SJSA1 (cell line): ENCODE results near the gene CBY1. TPM values are rescaled to one million over a fixed set of nuclear protein-coding genes. Genes with fewer than 3 reads are reported as not detected.

Experiments used
- DNase-seq, 2 experiments: peaks; one replicate each; pipeline ENCODE4 v3.0.0-alpha.2; 2015 to 2020; ENCODE audit warnings: low spot score in 2 of 2, low read depth in 1 of 2
- H3K27ac ChIP-seq: fragments of 250-450 bp; sonication (Bioruptor Pico); 2 replicates; pipeline ENCODE4 v1.5.1; 2020; ENCODE audit warnings: mild to moderate bottlenecking, moderate library complexity
- H3K27me3 ChIP-seq: fragments of 250-450 bp; sonication (Bioruptor Pico); replicated peaks from 2 replicates; pipeline ENCODE4 v1.5.1; 2020; ENCODE audit warnings: mild to moderate bottlenecking, moderate library complexity
- H3K36me3 ChIP-seq: fragments of 250-450 bp; sonication (Bioruptor Pico); 2 replicates; pipeline ENCODE4 v1.5.1; 2020; ENCODE audit warnings: mild to moderate bottlenecking
- H3K4me1 ChIP-seq: fragments of 250-450 bp; sonication (Bioruptor Pico); replicated peaks from 2 replicates; pipeline ENCODE4 v1.6.1; 2021; ENCODE audit warnings: mild to moderate bottlenecking
- H3K4me3 ChIP-seq: fragments of 250-450 bp; sonication (Bioruptor Pico); 2 replicates; pipeline ENCODE4 v1.5.1; 2020; ENCODE audit warnings: mild to moderate bottlenecking
- H3K9me3 ChIP-seq: fragments of 250-450 bp; sonication (Bioruptor Pico); replicated peaks from 2 replicates; pipeline ENCODE4 v1.5.1; 2020; ENCODE audit warnings: mild to moderate bottlenecking
- total RNA-seq: library from RNA; depleted of rRNA; stranded (reverse); fragments of >200 nt; shearing (Covaris generic); gene quantifications from 2 replicates; pipeline ENCODE4 v1.2.3, GENCODE V29; 2014; rRNA removed

CBY1 gene
- total RNA-seq, 1 experiment from 2014 or later, result 13.5 TPM

GRCh38 chr22:38713921-38714320 lies 57.5 kb downstream of the CBY1 start:
- Histone ChIP-seq H3K27me3 (no peaks in the 10 kb centered on the region), H3K27ac (no peak overlapping the region)
- no peak for DNase-seq

GRCh38 chr22:38715176-38715764 lies 58.8 kb downstream of the CBY1 start:
- H3K27ac ChIP-seq, result no peak overlapping the region
- peaks cover 49% of the 10 kb centered on the region for H3K36me3 ChIP-seq
- no peak for DNase-seq
- H3K9me3 ChIP-seq, result no peaks in the 10 kb centered on the region
- no peaks in the 10 kb centered on the region for H3K27me3 ChIP-seq
- peaks cover 14% of the 10 kb centered on the region for H3K4me1 ChIP-seq
- no peak overlapping the region for H3K4me3 ChIP-seq

More at GRCh38 chr22:38713921-38714320, 57.5 kb downstream of the CBY1 start:
- Histone ChIP-seq H3K36me3 (peaks cover 56% of the 10 kb centered on the region), H3K9me3 (no peaks in the 10 kb centered on the region), H3K4me1 (peaks cover 11% of the 10 kb centered on the region), H3K4me3 (no peak overlapping the region)

- DNase-seq, result no peak
- peaks cover 52% of the 10 kb centered on the region for H3K36me3 ChIP-seq
- H3K27me3 ChIP-seq, result no peaks in the 10 kb centered on the region
- H3K27ac ChIP-seq, result no peak overlapping the region
- H3K4me3 ChIP-seq, result no peak overlapping the region
- peaks cover 14% of the 10 kb centered on the region for H3K4me1 ChIP-seq
- no peaks in the 10 kb centered on the region for H3K9me3 ChIP-seq
These were observed 59.4 kb downstream of the CBY1 start for GRCh38 chr22:38715852-38716251.

GRCh38 chr22:38716271-38716670 lies 59.8 kb downstream of the CBY1 start:
- peaks cover 14% of the 10 kb centered on the region for H3K4me1 ChIP-seq
- peaks cover 53% of the 10 kb centered on the region for H3K36me3 ChIP-seq
- H3K27ac ChIP-seq, result no peak overlapping the region
- no peak for DNase-seq
- H3K9me3 ChIP-seq, result no peaks in the 10 kb centered on the region
- no peak overlapping the region for H3K4me3 ChIP-seq
- H3K27me3 ChIP-seq, result no peaks in the 10 kb centered on the region

- H3K36me3 ChIP-seq, result peaks cover 57% of the 10 kb centered on the region
- no peak for DNase-seq
- no peaks in the 10 kb centered on the region for H3K9me3 ChIP-seq
- H3K4me3 ChIP-seq, result no peak overlapping the region
- H3K27me3 ChIP-seq, result no peaks in the 10 kb centered on the region
- H3K4me1 ChIP-seq, result peaks cover 14% of the 10 kb centered on the region
- H3K27ac ChIP-seq, result no peak overlapping the region
These were observed 60.4 kb downstream of the CBY1 start for GRCh38 chr22:38716826-38717225.

- H3K4me3 ChIP-seq, result no peak overlapping the region
- H3K27ac ChIP-seq, result no peak overlapping the region
- DNase-seq, result no peak
- peaks cover 55% of the 10 kb centered on the region for H3K36me3 ChIP-seq
- H3K9me3 ChIP-seq, result no peaks in the 10 kb centered on the region
- peaks cover 14% of the 10 kb centered on the region for H3K4me1 ChIP-seq
- no peaks in the 10 kb centered on the region for H3K27me3 ChIP-seq
These were observed 60.8 kb downstream of the CBY1 start for GRCh38 chr22:38717244-38717643.

- Histone ChIP-seq H3K4me3 (no peak overlapping the region), H3K36me3 (peaks cover 59% of the 10 kb centered on the region), H3K27ac (peak overlapping the region; percentile 23), H3K9me3 (no peaks in the 10 kb centered on the region), H3K27me3 (no peaks in the 10 kb centered on the region), H3K4me1 (peaks cover 14% of the 10 kb centered on the region)
- DNase-seq, result peak; percentile 70 to 89
These were observed 62.0 kb downstream of the CBY1 start for GRCh38 chr22:38718414-38718813.

- Histone ChIP-seq H3K4me3 (no peak overlapping the region), H3K36me3 (peaks cover 67% of the 10 kb centered on the region), H3K27me3 (no peaks in the 10 kb centered on the region), H3K27ac (peak overlapping the region; percentile 23; the same call in 1 of the 2 replicates), H3K9me3 (no peaks in the 10 kb centered on the region), H3K4me1 (peaks cover 14% of the 10 kb centered on the region)
- DNase-seq, result no peak
These were observed 62.8 kb downstream of the CBY1 start for GRCh38 chr22:38719196-38719595.

GRCh38 chr22:38720350-38720749 lies 63.9 kb downstream of the CBY1 start:
- Histone ChIP-seq H3K4me1 (peaks cover 14% of the 10 kb centered on the region), H3K27ac (no peak overlapping the region), H3K9me3 (no peaks in the 10 kb centered on the region), H3K27me3 (no peaks in the 10 kb centered on the region), H3K4me3 (no peak overlapping the region), H3K36me3 (peaks cover 79% of the 10 kb centered on the region)
- no peak for DNase-seq

GRCh38 chr22:38721551-38721950 lies 65.1 kb downstream of the CBY1 start:
- H3K4me3 ChIP-seq, result no peak overlapping the region
- H3K9me3 ChIP-seq, result no peaks in the 10 kb centered on the region
- H3K4me1 ChIP-seq, result peaks cover 14% of the 10 kb centered on the region
- DNase-seq, result no peak
- peaks cover 82% of the 10 kb centered on the region for H3K36me3 ChIP-seq
- no peaks in the 10 kb centered on the region for H3K27me3 ChIP-seq
- H3K27ac ChIP-seq, result no peak overlapping the region

Other genes starting within 250 kb of the CBY1 start
- not detected in 2 replicates for gene KCNJ4, start 201.4 kb upstream of the CBY1 start, total RNA-seq
- 15.4 and 26.1 TPM in 2 replicates for gene KDELR3, start 188.5 kb upstream of the CBY1 start, total RNA-seq
- 277 and 362 TPM in 2 replicates for gene DDX17, start 150.3 kb upstream of the CBY1 start, total RNA-seq
- not detected in 2 replicates for gene DMC1, start 86.5 kb upstream of the CBY1 start, total RNA-seq
- gene FAM227A, start 246 bp upstream of the CBY1 start, total RNA-seq, result 0.42 TPM in 1 of 2 replicates, not detected in the other
- gene TOMM22, start 25.3 kb downstream of the CBY1 start, total RNA-seq, result 61.0 and 103 TPM in 2 replicates
- 53.5 and 67.0 TPM in 2 replicates for gene JOSD1, start 44.3 kb downstream of the CBY1 start, total RNA-seq
- 24.8 and 28.9 TPM in 2 replicates for gene GTPBP1, start 49.3 kb downstream of the CBY1 start, total RNA-seq
- 201 and 238 TPM in 2 replicates for gene SUN2, start 99.4 kb downstream of the CBY1 start, total RNA-seq
- gene DNAL4, start 137.5 kb downstream of the CBY1 start, total RNA-seq, result 19.9 and 33.9 TPM in 2 replicates
- 2.1 and 2.2 TPM in 2 replicates for gene NPTXR, start 187.4 kb downstream of the CBY1 start, total RNA-seq
- 22.6 and 28.5 TPM in 2 replicates for gene CBX6, start 215.6 kb downstream of the CBY1 start, total RNA-seq